Measurements from ENCODE around the gene YLPM1.

GRCh38 chr14:74832849-74833248, 69.7 kb downstream of the YLPM1 start:
- TF ChIP-seq CTCF (conservative IDR thresholded peaks at IDR 0.05 in 1 of 2, IDR thresholded peaks at IDR 0.05 in 1 of 2; ENCODE audit: low read depth in 1 of 2, low read length in 2 of 2), result no peak
- no peak for TF ChIP-seq EZH2 (IDR thresholded peaks at IDR 0.05; ENCODE audit: low read length, missing control alignments)
